GM18505 (cell line): ENCODE results near the gene GNG12.
A peak's percentile ranks its signal among the peaks of the same experiment; 100 is the strongest.

Source experiments
- ATAC-seq: cut with Tn5 transposase; IDR thresholded peaks from one replicate; pipeline ENCODE4 v1.9.1; 2021; ENCODE audit not compliant: unreplicated experiment
- POLR2A ChIP-seq: IDR thresholded peaks from 4 replicates; pipeline ENCODE4 v1.6.1; 2011; ENCODE audit warnings: borderline replicate concordance; ENCODE audit not compliant: insufficient read depth, insufficient read length; ENCODE audit errors: extremely low read depth

GNG12 gene

GRCh38 chr1:67688526-67689219, 144.6 kb downstream of the GNG12 start:
- no peak for TF ChIP-seq POLR2A
- no peak for ATAC-seq

- no peak for TF ChIP-seq POLR2A
- ATAC-seq = no peak
Observed at GRCh38 chr1:67687649-67688048, 145.6 kb downstream of the GNG12 start.

GRCh38 chr1:67687198-67687545, 146.1 kb downstream of the GNG12 start:
- ATAC-seq = no peak
- TF ChIP-seq POLR2A = no peak

- TF ChIP-seq POLR2A = peak; percentile 61
- peak; percentile 23 for ATAC-seq
Observed at GRCh38 chr1:67686267-67687197, 146.7 kb downstream of the GNG12 start.

- peak; percentile 12 for ATAC-seq
- TF ChIP-seq POLR2A = no peak
Observed at GRCh38 chr1:67685558-67686266, 147.6 kb downstream of the GNG12 start.

GRCh38 chr1:67685067-67685557, 148.2 kb downstream of the GNG12 start, which contains the start of gene GADD45A:
GADD45A (plus strand) TSS chr1:67685201; CDS start chr1:67685495, 294 bp downstream.
- ATAC-seq = peak; percentile 87
- peak; percentile 100 for TF ChIP-seq POLR2A

GRCh38 chr1:67684526-67685066, 148.7 kb downstream of the GNG12 start:
- no peak for TF ChIP-seq POLR2A
- ATAC-seq = no peak

GRCh38 chr1:67683766-67684525, 149.3 kb downstream of the GNG12 start:
- no peak for ATAC-seq

GRCh38 chr1:67683316-67683715, 150.0 kb downstream of the GNG12 start:
- ATAC-seq = no peak
- no peak for TF ChIP-seq POLR2A

More at GRCh38 chr1:67683766-67684525, 149.3 kb downstream of the GNG12 start:
- TF ChIP-seq POLR2A = no peak

- no peak for TF ChIP-seq POLR2A
Observed at GRCh38 chr1:67682659-67683197, 150.5 kb downstream of the GNG12 start.

GRCh38 chr1:67680486-67680885, 152.8 kb downstream of the GNG12 start:
- no peak for TF ChIP-seq POLR2A
- ATAC-seq = no peak

More at GRCh38 chr1:67682659-67683197, 150.5 kb downstream of the GNG12 start:
- no peak for ATAC-seq

GRCh38 chr1:67679691-67680090, 153.6 kb downstream of the GNG12 start:
- no peak for ATAC-seq
- no peak for TF ChIP-seq POLR2A

- ATAC-seq = no peak
Observed at GRCh38 chr1:67677930-67678329, 155.3 kb downstream of the GNG12 start.

More at GRCh38 chr1:67677930-67678329, 155.3 kb downstream of the GNG12 start:
- no peak for TF ChIP-seq POLR2A
